NCI-H2107 (cell line): Measurements from ENCODE around the gene RBM39.
A peak's percentile ranks its signal among the peaks of the same experiment; 100 is the strongest.
"Not testable (repeated sequence)": the region's sequence is repeated elsewhere in the genome, so short reads cannot be mapped to it uniquely, and the experiment has no call there.

ENCODE experiments used
- DNase-seq: peaks from one replicate; lab custom pipeline; 2025; lab: John Stamatoyannopoulos, UW

Gene RBM39

GRCh38 chr20:35741892-35742740 is at the start of gene RBM39:
Gene RBM39 (minus strand): TSS chr20:35742260. CDS start chr20:35740874, 1,386 bp downstream.
- DNase-seq, result peak; percentile 96

GRCh38 chr20:35791821-35792220 is 49.8 kb upstream of the RBM39 start:
- no peak for DNase-seq

GRCh38 chr20:35791097-35791496 is 49.0 kb upstream of the RBM39 start:
- no peak for DNase-seq

- DNase-seq, result no peak
Observed at GRCh38 chr20:35788796-35789195, 46.7 kb upstream of the RBM39 start.

- not testable (repeated sequence) for DNase-seq
Observed at GRCh38 chr20:35785541-35785940, 43.5 kb upstream of the RBM39 start.

- DNase-seq, result not testable (repeated sequence)
Observed at GRCh38 chr20:35783811-35784210, 41.8 kb upstream of the RBM39 start.

GRCh38 chr20:35776513-35777101 is 34.5 kb upstream of the RBM39 start:
- DNase-seq, result no peak

GRCh38 chr20:35774391-35774790 is 32.3 kb upstream of the RBM39 start:
- no peak for DNase-seq

GRCh38 chr20:35773154-35773751 is 31.2 kb upstream of the RBM39 start:
- no peak for DNase-seq

- no peak for DNase-seq
Observed at GRCh38 chr20:35772563-35773058, 30.6 kb upstream of the RBM39 start.

- DNase-seq, result peak; percentile 73
Observed at GRCh38 chr20:35771689-35772562, 29.9 kb upstream of the RBM39 start, which contains the start of gene PHF20. Gene PHF20 (plus strand): TSS chr20:35772015. CDS start chr20:35801523, 29,508 bp downstream.

GRCh38 chr20:35771367-35771688 is 29.3 kb upstream of the RBM39 start:
- no peak for DNase-seq

GRCh38 chr20:35768731-35769664 is 26.9 kb upstream of the RBM39 start:
- DNase-seq, result no peak

- DNase-seq, result no peak
Observed at GRCh38 chr20:35767683-35768481, 25.8 kb upstream of the RBM39 start.

- DNase-seq, result no peak
Observed at GRCh38 chr20:35766843-35767242, 24.8 kb upstream of the RBM39 start.

GRCh38 chr20:35764936-35765335 is 22.9 kb upstream of the RBM39 start:
- DNase-seq, result not testable (repeated sequence)

- DNase-seq, result no peak
Observed at GRCh38 chr20:35762461-35762860, 20.4 kb upstream of the RBM39 start.

- DNase-seq, result not testable (repeated sequence)
Observed at GRCh38 chr20:35761548-35761947, 19.5 kb upstream of the RBM39 start.

- DNase-seq, result no peak
Observed at GRCh38 chr20:35757098-35757705, 15.1 kb upstream of the RBM39 start.
